OCI-M2 (cell line): ENCODE measurements around the gene NANOS1.
"Not testable (repeated sequence)": the region's sequence is repeated elsewhere in the genome, so short reads cannot be mapped to it uniquely, and the experiment has no call there.

Source experiments
- DNase-seq: peaks from one replicate; lab custom pipeline; 2025; ENCODE audit not compliant: unreplicated experiment; lab: John Stamatoyannopoulos, UW

NANOS1 gene

DNA sequence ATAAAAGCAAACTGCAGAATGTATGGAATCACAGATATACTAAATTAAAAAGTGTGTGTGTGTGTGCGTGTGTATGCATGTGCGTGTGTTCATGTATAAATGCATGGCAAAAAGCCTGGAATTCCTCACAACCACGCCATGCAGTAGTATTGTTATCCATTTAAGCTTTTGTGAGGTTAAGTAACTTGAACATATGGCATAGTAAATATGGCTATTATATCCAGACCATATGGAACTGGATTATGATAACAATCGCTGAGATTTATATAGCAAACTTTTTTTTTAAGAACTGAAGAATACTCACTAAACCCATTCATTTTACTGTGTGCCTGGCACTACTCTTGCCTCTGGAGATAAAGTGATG is 22.3 kb upstream of the NANOS1 start:
- no peak for DNase-seq

DNA sequence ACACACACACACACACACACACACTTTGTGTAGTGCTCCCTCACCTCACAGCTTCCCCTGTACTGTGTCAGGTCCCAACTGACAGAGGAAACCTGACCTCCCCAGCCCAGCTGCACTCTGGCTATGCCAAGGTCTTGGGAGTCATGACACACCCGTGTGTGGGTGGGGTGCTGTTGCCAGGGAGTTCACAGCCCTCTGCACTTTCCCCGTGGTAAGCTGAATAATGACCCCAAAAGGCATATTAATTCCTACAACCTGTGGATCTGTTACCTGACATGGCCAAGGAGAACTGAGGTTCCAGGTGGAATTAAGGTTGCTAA is 8.9 kb upstream of the NANOS1 start:
- DNase-seq, result no peak

DNA sequence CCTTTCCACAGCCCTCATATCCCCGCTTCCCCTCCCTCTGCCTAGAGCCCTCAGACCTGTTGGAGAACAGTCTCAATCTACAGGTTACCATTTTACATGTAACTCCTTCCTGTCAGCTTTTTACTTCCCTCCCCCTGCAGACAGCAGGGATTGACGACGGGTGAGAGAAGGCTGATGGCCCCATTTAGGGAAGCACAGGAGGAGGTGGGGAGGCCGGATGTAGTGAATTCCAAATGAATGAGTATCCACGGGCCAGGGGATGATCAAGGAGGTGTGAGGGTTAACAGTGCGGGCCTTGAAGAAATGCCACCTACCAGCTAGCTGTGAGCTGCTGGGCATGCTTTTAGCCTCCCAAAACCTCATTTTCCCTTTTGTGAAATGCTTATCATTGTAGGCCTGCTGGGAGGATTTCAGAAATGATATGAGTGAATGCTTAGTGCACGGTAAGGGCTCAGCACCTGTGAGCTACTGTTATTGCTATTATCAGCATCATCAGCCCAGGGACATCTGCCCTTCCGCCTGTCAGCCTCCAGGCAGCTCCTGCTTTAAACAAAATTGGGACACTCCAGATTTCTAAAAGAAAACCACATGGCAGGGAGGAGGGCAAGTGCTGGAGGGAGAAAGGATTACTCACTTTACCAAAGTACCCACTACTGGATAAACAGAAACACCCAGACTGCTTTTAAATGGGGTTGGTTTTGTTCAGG is 6.5 kb upstream of the NANOS1 start:
- DNase-seq, result no peak

DNA sequence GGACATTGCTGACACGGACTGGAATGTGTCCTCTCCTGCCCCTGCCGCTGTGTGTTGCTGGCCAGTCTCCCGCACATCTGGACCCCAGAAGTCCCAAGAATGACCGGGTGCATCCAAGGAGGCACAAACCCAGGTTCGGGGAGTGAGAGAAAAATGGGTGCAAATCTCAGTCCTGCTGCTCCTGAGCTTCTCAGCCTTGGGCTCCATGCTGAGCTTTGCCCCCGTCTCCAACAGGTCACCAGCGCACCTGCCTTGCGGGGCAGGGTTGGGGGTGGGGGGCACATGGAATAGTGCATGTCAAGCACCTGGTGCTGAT is 6.0 kb upstream of the NANOS1 start:
- DNase-seq, result no peak

DNA sequence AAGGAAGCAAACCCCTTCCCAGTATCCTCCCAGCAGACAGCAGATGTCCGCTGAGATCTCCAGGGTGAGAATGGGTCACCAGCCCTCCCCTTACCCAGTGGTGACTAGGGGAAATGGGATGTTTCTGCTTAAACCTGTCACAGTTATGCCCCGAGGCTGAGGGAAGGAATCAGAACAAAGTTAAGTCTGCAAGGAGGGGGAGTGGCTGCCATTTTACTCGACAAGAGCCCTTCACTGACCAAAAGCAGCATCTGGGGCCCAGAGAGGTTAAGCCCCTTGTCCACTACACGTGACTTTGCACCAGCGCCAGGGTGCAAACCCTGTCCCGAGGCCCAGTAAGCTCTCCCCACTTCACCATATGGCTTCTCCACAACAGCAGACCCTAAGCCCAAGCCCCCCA is 4.6 kb upstream of the NANOS1 start:
- no peak for DNase-seq

DNA sequence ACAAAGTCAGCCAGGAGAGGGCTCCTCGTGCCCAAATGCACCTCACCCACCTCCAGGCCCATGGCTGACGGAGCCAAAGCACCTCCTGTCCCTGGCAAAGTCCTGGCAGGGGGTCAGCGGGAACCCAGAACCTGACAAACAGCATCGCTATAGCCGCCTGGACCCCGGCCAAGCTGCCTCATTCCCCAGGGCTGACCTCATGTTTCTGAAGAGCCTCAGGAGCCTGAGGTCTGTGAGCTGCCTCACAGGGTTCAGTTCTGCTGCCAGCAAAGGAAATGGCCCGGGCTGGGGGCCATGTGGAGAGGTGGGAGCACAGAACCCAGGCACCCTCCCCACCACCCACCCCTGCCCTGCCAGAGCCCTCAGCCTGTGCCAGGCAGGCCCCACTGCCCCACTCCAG is 4.2 kb upstream of the NANOS1 start:
- DNase-seq, result no peak

DNA sequence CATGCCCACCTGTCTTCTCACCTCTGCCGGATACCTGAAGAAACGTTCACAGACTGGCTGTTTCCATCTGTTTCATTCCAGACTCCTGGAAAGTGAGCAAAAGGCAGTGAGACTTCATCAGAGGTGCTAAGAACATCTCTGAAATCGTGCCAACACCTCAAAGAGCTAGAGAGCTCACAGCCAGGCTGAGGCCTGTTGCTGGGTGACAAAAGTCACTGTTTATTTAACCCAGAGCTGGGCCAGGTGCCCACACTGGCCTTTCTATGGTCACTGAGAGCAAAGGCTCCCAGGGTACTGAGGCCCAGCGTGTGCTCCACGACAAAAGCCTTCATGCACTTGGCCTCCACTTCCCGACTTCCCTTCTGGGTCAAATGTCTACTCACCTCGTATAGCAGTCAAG is 3.7 kb upstream of the NANOS1 start:
- DNase-seq, result no peak

DNA sequence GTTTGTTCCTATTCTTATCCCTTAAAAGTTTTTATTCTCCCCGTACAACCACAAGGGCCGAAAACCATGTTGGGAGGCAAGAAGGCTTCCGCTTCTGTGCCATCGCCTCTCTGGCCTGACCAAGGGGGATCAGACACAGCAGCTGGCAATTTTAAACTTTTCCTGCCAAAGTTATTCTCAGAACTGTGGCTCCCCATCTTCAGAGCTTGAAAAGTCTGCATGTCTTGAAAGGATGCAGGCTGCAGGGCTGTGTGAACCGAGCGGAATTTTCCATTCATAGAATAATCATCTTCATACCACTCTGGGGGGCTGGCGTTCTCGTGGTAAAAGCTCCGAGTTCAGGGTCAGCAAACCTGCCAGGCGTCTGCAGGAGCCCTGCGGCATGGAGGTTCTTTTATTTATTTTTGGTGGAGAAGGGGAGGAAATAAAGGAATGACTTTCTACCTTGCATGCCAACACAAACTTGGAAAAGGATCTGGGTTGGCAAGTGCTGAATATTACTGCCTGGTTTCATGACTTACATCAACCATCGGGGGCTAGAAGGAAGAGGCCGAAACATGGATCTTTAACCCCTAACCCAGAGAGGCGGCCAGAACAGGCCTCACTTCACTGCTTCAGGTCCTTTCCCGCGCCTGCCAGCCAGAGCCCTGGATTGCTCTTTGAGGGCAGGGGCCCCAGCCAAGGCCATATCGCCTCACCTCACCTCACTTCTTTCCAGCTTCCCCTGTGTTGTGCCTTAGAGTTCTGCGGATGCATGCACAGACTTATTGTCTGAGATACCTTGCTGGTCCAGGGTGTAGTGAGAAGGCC is 3.0 kb upstream of the NANOS1 start:
- no peak for DNase-seq

DNA sequence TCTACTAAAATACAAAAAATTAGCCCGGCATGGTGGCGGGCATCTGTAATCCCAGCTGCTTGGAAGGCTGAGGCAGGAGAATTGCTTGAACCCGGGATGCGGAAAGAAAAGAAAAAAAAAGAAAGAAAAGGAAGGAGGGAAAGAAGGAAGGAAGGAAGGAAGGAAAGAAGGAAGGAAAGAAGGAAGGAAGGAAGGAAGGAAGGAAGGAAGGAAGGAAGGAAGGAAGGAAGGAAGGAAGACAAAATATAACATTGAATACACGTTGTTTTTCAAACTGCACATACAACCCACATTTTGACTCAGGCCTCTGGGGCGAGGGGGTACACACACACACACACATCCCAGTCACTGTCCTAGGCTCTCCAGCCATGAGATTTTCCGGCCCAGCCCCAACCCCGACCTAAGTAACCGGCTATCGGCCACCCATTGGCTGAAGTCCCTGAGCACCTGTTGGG is 1.0 kb upstream of the NANOS1 start:
- not testable (repeated sequence) for DNase-seq

DNA sequence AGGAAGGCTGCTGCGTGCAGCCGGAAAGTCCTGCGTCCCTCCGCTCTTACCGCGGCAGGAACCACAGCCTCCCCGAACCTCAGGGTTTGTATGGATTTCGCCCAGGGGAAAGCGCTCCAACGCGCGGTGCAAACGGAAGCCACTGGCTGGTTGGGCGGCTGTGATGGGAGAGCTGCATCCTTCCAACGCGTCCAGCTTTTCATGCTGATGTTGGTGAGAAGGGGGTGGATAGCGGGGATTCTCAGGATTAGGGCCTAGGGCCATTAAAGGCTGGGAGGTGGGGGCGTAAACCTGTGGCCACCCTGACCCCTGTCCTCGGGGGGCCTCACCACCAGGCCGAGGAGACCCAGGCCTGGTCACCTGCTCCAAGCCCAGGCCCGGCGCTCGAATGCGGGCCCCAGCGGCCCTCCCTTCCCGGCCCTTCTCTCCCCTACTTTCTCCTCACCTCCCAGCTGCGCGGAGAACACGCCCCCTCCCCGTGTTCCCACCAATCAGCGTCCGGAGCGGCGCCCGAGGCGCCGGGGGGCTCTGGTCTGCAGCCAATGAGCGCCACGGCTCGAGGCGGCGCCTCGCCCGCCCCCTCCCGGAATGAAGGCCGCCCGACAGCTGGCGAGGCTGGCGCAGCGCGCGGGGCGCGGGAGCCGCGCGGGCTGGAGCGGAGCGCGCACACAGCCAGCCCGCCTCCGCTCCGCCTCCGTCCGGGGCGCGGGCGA is 458 bp upstream of the NANOS1 start:
- DNase-seq, result no peak

DNA sequence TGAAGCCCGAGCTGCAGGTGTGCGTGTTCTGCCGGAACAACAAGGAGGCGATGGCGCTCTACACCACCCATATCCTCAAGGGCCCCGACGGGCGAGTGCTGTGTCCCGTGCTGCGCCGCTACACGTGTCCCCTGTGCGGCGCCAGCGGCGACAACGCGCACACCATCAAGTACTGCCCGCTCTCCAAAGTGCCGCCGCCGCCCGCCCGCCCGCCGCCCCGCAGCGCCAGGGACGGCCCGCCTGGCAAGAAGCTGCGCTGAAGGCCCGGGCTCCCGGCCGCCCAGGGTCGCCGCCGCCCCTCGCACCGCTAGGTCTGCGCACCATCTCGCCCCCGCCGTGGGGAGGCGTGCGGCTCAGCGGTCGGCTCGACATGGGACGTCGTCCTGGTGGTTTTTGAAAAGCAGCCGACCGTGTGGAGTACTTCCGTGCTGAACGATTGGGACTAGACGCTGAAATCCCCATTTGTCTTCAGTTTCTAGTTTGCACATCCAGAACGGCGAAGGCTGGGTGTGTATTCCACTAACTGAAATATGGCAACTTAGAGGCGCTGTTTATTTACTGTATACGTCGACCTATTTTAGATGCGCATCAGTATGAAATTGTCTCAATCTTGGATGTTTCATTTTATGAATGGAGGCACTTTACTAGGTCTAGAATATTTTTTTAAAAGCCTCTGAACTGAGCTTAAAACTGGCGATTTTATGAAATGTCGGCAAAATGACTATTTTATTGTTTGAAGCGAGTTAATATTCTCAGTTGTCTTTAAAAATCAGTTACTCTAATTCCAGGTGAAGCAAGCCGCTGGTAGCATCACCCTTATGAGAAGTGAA is 1.1 kb downstream of the NANOS1 start:
- DNase-seq, result no peak

DNA sequence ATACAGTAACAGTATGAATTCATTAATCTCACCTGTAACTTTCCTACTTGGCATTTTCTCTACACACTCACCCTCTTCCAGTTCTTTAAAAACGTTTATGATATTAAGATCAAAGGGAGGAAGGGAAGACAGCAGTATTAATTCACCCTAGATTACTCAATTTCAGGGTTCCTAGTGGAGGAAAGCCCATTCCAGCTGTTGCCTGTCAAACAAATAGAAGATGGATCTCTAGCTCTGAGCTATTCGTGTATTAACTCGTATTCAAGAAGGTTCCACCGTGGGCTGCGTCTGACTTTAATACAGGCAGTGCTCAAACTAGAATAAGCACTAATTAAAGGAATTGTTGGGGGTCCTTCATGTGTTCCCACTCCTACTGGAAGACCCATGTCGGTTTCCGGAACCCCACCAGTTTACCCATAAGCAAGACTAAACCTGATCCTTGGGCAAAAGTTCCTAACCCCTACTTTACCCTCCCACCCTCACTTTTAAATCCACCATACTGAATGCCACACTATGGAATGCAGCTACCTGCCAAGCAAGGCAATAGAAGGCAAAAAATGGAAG is 2.1 kb downstream of the NANOS1 start:
- no peak for DNase-seq

DNA sequence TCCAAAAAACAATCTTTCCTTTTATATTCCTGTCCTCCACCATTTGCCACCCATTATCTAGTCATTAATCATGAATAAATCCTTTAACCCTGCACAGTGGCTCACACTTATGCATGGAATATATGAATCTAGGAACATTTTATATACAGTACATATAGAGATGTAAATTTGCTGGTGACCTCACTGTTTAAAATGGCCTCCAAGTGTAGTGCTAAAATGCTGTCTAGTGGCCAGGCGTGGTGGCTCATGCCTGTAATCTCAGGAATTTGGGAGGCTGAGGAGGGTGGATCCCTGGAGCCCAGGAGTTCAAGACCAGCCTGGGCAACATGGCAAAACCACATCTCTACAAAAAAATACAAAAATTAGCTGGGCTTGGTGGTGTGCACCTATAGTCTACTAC is 9.6 kb downstream of the NANOS1 start:
- no peak for DNase-seq

DNA sequence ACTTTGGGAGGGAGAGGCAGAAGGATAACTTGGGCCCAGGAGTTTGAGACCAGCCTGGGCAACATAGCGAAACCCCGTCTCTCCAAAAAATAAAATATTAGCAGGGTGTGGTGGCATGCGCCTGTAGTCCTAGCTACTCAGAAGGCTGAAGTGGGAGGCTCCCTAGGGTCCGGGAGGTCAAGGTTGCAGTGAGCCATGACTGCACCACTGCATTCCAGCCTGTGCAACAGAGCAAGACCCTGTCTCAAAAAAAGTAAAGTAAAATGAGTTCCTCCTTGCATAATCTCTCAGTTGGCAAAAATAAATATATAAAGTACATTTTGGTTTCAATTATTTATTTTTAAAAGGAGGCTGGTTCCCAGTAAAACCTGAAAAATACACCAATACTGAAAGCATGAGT is 11.8 kb downstream of the NANOS1 start:
- no peak for DNase-seq

DNA sequence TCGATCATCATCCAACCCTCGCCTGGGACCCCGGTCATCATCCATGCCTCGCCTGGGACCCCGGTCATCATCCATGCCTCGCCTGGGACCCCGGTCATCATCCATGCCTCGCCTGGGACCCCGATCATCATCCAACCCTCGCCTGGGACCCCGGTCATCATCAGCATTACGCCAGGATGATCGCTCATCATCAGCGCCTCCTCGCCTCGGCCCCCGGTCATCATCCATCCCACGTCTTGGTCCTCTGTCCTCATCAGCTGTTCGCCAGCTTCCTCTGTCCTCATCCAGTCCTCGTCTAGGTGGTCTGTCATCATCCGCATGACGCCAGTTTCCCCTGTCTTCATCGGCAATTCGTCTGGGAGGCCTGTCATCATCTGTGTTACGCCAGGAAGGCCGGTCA is 12.7 kb downstream of the NANOS1 start:
- no peak for DNase-seq

DNA sequence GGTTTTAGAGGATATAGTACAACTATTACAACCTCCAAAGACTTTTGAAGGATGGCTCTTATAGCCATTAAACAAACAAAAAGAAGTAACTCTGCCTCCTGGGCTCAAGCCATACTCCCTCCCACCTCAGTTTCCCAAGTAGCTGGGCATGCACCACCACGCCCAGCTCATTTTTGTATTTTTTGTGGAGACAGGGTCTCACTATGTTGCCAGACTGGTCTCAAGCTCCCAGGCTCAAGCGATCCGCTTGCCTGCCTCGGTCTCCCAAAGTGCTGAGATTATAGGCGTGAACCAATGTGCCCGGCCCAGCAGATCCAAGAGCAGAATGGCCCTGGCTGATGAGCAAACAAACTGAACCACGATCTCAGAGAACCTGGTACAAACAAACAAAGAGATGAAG is 16.0 kb downstream of the NANOS1 start:
- DNase-seq, result no peak

DNA sequence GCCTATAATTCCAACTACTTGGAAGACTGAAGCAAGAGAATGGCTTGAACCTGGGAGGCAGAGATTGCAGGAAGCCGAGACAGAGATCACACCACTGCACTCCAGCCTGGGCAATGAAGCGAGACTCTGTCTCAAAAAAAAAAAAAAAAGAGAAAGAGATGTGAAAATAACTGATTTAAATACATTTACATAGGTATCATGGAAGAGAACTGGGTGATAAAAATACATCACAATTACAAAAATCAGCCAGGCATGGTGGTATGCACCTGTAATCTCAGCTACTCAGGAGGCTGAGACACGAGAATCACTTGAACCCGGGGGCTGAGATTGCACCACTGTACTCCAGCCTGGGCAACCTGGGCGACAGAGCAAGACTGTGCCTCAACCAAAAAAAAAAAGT is 19.8 kb downstream of the NANOS1 start:
- no peak for DNase-seq

DNA sequence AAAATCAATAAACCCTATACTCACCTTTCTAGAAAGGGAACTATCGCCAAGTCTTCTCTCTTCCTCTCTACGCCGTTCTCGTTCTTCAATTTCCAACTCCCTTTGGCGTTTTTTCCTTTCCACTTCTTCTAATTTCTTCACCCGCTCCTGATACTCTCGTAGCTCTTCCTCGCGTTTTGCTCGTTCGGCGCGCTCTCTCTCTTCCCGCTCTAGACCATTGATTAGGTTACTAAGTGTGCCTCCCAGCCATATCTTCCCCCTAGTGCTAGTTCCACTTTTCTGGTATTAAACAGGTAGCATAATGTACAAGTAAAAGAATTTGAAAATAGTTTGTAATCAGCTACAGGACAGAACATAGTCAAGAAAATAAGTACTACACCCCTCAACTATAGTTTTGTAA is 20.3 kb downstream of the NANOS1 start:
- no peak for DNase-seq

DNA sequence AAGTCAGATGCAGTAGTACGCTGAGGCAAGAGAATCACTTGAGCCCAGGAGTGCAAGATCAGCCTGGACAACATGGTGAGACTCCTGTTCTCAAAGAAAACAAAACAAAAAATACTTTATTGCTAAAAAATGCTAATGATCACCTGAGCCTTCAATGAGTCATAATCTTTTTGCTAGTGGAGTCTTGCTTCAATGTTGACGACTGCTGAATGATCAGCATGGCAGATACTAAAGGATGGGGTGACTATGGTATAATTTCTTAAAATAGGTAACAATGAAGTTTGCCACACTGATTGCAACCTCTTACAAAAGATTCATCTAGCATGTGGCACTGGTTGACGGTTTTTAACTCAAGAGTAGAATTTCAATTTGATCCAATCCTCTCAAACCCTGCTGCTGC is 22.3 kb downstream of the NANOS1 start:
- DNase-seq, result no peak

DNA sequence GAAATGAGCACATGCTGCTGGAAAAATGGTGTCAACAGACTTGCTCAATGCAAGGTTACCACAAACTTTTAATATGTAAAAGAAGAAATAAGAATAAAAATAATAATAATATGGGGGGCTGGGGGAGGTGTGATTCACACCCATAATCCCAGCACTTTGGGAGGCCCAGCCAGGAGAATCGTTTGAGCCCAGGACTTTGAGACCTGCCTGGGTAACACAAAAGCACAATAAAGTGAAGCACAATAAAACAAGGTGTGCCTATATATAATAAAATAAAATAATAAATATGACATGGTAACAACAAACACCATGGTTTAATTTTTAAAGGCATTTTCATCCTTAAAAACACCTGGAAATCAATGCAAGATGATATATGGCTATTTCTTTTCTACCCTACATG is 26.0 kb downstream of the NANOS1 start:
- no peak for DNase-seq

DNA sequence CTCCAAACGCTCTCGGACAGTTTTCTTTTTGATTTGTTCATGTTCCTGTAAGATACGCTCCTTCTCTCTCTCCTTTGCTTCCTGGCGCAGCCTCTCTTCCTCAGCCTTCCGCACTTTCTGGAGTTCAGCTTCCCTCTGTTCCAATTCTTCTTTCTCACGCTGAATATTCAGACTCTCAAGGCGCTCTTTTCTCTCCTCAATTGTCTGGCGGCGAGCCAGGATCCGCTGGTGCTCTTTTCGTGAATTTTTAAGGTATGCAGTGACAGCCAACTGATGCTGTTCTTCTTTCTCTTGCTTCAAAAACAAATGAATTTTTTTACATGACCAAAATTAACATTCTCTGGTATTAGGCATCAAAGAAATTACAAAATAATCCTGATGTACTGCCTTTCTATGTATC is 28.5 kb downstream of the NANOS1 start:
- DNase-seq, result no peak
